ENCODE measurements around the gene ENPP3. TPM values are rescaled to one million over a fixed set of nuclear protein-coding genes. Genes with fewer than 3 reads are reported as not detected.

Gene ENPP3
- total RNA-seq, 2 experiments from 2014 or later = 1.3 to 2.3 TPM

DNA sequence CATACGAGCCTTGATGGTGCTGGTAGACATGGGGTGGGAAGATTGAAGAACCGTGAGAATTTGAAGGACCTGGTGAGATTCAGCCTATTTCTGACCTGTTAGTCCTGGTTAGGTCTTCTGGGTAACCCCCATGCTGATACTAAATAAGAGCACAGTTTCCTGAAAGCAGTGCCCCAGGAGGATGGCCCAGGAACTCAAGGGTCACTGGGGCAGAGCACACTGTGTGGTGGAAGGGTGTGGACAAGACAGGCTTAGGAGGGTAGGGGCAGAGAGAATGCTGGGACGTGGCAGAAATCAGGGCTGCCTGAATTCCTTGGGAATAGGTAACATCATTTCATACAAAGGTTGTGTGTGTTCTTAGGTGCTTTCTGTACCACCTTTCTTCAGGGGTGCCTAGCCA lies 138.8 kb downstream of the ENPP3 start:
- ChIA-PET CTCF (ENCODE audit: unreplicated experiment) (no interaction called here), POLR2A (no interaction called here)
- BruUV-seq (replicated peaks) = no TSS peak
- Histone ChIP-seq H3K4me3 (ENCODE audit: low read depth, low read length, poor library complexity, severe bottlenecking) (no peak overlapping the region), H4K20me1 (ENCODE audit: insufficient read depth, low read length) (no peaks in the 10 kb centered on the region), H3K4me1 (ENCODE audit: insufficient read depth, low read length, poor library complexity, severe bottlenecking) (no peaks in the 10 kb centered on the region), H3K27ac (ENCODE audit: low read depth, low read length, poor library complexity, severe bottlenecking) (no peak overlapping the region), H3K36me3 (ENCODE audit: insufficient read depth, low read length) (no peaks in the 10 kb centered on the region), H3K4me2 (ENCODE audit: low read length) (no peak overlapping the region), H3K9me2 (ENCODE audit: insufficient read depth, low read length) (no peaks in the 10 kb centered on the region), H3K9me3 (ENCODE audit: low read length) (no peaks in the 10 kb centered on the region), H2AFZ (ENCODE audit: low read length) (no peak overlapping the region), H3K79me2 (ENCODE audit: insufficient read depth, low read depth, low read length) (no peaks in the 10 kb centered on the region)
- DNase-seq (ENCODE audit: low spot score) = no peak
- intact Hi-C loops (cut with micrococcal nuclease; ENCODE audit: unreplicated experiment) = no loop called here
- TF ChIP-seq EZH2phosphoT487 (IDR thresholded peaks at IDR 0.05; ENCODE audit: borderline replicate concordance, low read depth, low read length) = no peak
- TF ChIP-seq, protein P1, sequence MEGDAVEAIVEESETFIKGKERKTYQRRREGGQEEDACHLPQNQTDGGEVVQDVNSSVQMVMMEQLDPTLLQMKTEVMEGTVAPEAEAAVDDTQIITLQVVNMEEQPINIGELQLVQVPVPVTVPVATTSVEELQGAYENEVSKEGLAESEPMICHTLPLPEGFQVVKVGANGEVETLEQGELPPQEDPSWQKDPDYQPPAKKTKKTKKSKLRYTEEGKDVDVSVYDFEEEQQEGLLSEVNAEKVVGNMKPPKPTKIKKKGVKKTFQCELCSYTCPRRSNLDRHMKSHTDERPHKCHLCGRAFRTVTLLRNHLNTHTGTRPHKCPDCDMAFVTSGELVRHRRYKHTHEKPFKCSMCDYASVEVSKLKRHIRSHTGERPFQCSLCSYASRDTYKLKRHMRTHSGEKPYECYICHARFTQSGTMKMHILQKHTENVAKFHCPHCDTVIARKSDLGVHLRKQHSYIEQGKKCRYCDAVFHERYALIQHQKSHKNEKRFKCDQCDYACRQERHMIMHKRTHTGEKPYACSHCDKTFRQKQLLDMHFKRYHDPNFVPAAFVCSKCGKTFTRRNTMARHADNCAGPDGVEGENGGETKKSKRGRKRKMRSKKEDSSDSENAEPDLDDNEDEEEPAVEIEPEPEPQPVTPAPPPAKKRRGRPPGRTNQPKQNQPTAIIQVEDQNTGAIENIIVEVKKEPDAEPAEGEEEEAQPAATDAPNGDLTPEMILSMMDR (conservative IDR thresholded peaks at IDR 0.05; ENCODE audit: low read length) = no peak

GRCh38 chr6:131776985-131777384 lies 139.9 kb downstream of the ENPP3 start:
- CTCF ChIA-PET (ENCODE audit: unreplicated experiment) = no interaction called here
- H2AFZ ChIP-seq (ENCODE audit: low read length) = no peak overlapping the region
- H3K4me3 ChIP-seq (ENCODE audit: low read depth, low read length, poor library complexity, severe bottlenecking) = no peak overlapping the region
- TF ChIP-seq EZH2phosphoT487 (IDR thresholded peaks at IDR 0.05; ENCODE audit: borderline replicate concordance, low read depth, low read length) = no peak
- TF ChIP-seq, protein P1 (conservative IDR thresholded peaks at IDR 0.05; ENCODE audit: low read length) = no peak
- no peak overlapping the region for H3K27ac ChIP-seq (ENCODE audit: low read depth, low read length, poor library complexity, severe bottlenecking)
- POLR2A ChIA-PET = no interaction called here
- no peaks in the 10 kb centered on the region for H3K9me3 ChIP-seq (ENCODE audit: low read length)
- DNase-seq (ENCODE audit: low spot score) = no peak
- intact Hi-C loops (cut with micrococcal nuclease; ENCODE audit: unreplicated experiment) = no loop called here
- H3K9me2 ChIP-seq (ENCODE audit: insufficient read depth, low read length) = no peaks in the 10 kb centered on the region
- no peak overlapping the region for H3K4me2 ChIP-seq (ENCODE audit: low read length)
- no peaks in the 10 kb centered on the region for H3K79me2 ChIP-seq (ENCODE audit: insufficient read depth, low read depth, low read length)
- H3K4me1 ChIP-seq (ENCODE audit: insufficient read depth, low read length, poor library complexity, severe bottlenecking) = no peaks in the 10 kb centered on the region
- H3K36me3 ChIP-seq (ENCODE audit: insufficient read depth, low read length) = no peaks in the 10 kb centered on the region
- no TSS peak for BruUV-seq (replicated peaks)
- H4K20me1 ChIP-seq (ENCODE audit: insufficient read depth, low read length) = no peaks in the 10 kb centered on the region

DNA sequence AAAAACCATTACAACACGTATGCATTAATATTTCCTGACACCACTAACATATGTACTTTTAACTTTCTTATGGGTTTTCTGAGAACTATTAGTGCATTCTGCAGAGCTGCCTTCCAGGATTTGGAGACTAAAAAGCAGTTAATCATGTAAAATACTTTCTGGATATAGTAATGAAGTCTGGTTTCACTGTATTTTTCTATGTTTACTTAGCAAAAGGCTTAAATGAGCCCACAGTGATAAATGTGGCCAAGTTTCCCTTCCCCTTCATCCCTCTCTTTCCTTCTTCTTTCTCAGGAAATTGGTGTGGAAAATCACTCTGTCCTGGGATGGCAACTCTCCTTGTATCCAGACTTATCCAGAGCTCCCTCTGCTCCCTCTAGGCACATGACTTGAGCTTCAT lies 141.1 kb downstream of the ENPP3 start:
- Histone ChIP-seq H3K4me2 (ENCODE audit: low read length) (no peak overlapping the region), H3K9me2 (ENCODE audit: insufficient read depth, low read length) (no peaks in the 10 kb centered on the region), H3K4me3 (ENCODE audit: low read depth, low read length, poor library complexity, severe bottlenecking) (no peak overlapping the region), H3K9me3 (ENCODE audit: low read length) (no peaks in the 10 kb centered on the region), H3K36me3 (ENCODE audit: insufficient read depth, low read length) (no peaks in the 10 kb centered on the region), H4K20me1 (ENCODE audit: insufficient read depth, low read length) (no peaks in the 10 kb centered on the region), H3K4me1 (ENCODE audit: insufficient read depth, low read length, poor library complexity, severe bottlenecking) (no peaks in the 10 kb centered on the region), H2AFZ (ENCODE audit: low read length) (no peak overlapping the region), H3K79me2 (ENCODE audit: insufficient read depth, low read depth, low read length) (no peaks in the 10 kb centered on the region), H3K27ac (ENCODE audit: low read depth, low read length, poor library complexity, severe bottlenecking) (no peak overlapping the region)
- CTCF ChIA-PET (ENCODE audit: unreplicated experiment) = no interaction called here
- POLR2A ChIA-PET = no interaction called here
- DNase-seq (ENCODE audit: low spot score) = no peak
- TF ChIP-seq, protein P1 (conservative IDR thresholded peaks at IDR 0.05; ENCODE audit: low read length) = no peak
- TF ChIP-seq EZH2phosphoT487 (IDR thresholded peaks at IDR 0.05; ENCODE audit: borderline replicate concordance, low read depth, low read length) = no peak
- BruUV-seq (replicated peaks) = no TSS peak
- intact Hi-C loops (cut with micrococcal nuclease; ENCODE audit: unreplicated experiment) = no loop called here

Measured in OCI-LY7 (cell line).